Osteocyte (in vitro differentiated cells): ENCODE measurements around the gene CDIP1. TPM values are rescaled to one million over a fixed set of nuclear protein-coding genes. Genes with fewer than 3 reads are reported as not detected.

Experiments
- DNase-seq: peaks from one replicate; pipeline ENCODE4 v3.0.0; 2021; ENCODE audit warnings: mixed read lengths; ENCODE audit not compliant: unreplicated experiment; ENCODE audit errors: extremely low spot score
- H3K27ac Mint-ChIP-seq: one replicate; pipeline ENCODE4 v1.8.0; 2021; ENCODE audit warnings: mild to moderate bottlenecking, mixed read lengths; ENCODE audit not compliant: unreplicated experiment
- H3K27me3 Mint-ChIP-seq: one replicate; pipeline ENCODE4 v1.8.0; 2021; ENCODE audit warnings: mixed read lengths; ENCODE audit not compliant: unreplicated experiment
- H3K36me3 Mint-ChIP-seq: one replicate; pipeline ENCODE4 v1.8.0; 2021; ENCODE audit warnings: mixed read lengths; ENCODE audit not compliant: unreplicated experiment
- H3K4me1 Mint-ChIP-seq: one replicate; pipeline ENCODE4 v1.8.0; 2021; ENCODE audit warnings: mixed read lengths; ENCODE audit not compliant: unreplicated experiment
- H3K4me3 Mint-ChIP-seq: one replicate; pipeline ENCODE4 v1.8.0; 2021; ENCODE audit warnings: mild to moderate bottlenecking, moderate library complexity, mixed read lengths; ENCODE audit not compliant: unreplicated experiment
- H3K9me3 Mint-ChIP-seq: one replicate; pipeline ENCODE4 v1.8.0; 2021; ENCODE audit warnings: mixed read lengths; ENCODE audit not compliant: unreplicated experiment
- CTCF ChIP-seq: fragments of 200-600 bp; sonication (generic); IDR thresholded peaks from 2 replicates; pipeline ENCODE4 v1.5.0; 2021; ENCODE audit warnings: antibody characterized with exemption, mild to moderate bottlenecking, moderate library complexity
- total RNA-seq: library from RNA; stranded (reverse); gene quantifications from 2 replicates; pipeline ENCODE4 v1.2.1, GENCODE V29; 2021

CDIP1 gene
- total RNA-seq, 1 donor from 2014 or later: 28.9 TPM

GRCh38 chr16:4535627-4536108 lies 2.9 kb downstream of the CDIP1 start:
- TF ChIP-seq CTCF: no peak
- no peaks in the 10 kb centered on the region for H3K27me3 Mint-ChIP-seq
- H3K4me3 Mint-ChIP-seq: no peak overlapping the region
- peaks cover 6% of the 10 kb centered on the region for H3K9me3 Mint-ChIP-seq
- H3K27ac Mint-ChIP-seq: no peak overlapping the region
- peaks cover 19% of the 10 kb centered on the region for H3K4me1 Mint-ChIP-seq
- H3K36me3 Mint-ChIP-seq: peaks cover 15% of the 10 kb centered on the region
- DNase-seq: no peak

GRCh38 chr16:4534151-4534790 lies 4.3 kb downstream of the CDIP1 start:
- DNase-seq: no peak
- Mint-ChIP-seq H3K4me3 (no peak overlapping the region), H3K9me3 (no peaks in the 10 kb centered on the region), H3K36me3 (peaks cover 11% of the 10 kb centered on the region), H3K27me3 (no peaks in the 10 kb centered on the region), H3K27ac (no peak overlapping the region), H3K4me1 (peaks cover 23% of the 10 kb centered on the region)
- TF ChIP-seq CTCF: no peak

- no peaks in the 10 kb centered on the region for H3K27me3 Mint-ChIP-seq
- no peak for TF ChIP-seq CTCF
- no peak overlapping the region for H3K4me3 Mint-ChIP-seq
- no peak for DNase-seq
- no peak overlapping the region for H3K27ac Mint-ChIP-seq
- H3K9me3 Mint-ChIP-seq: no peaks in the 10 kb centered on the region
- peaks cover 11% of the 10 kb centered on the region for H3K36me3 Mint-ChIP-seq
- H3K4me1 Mint-ChIP-seq: peaks cover 21% of the 10 kb centered on the region
These were observed 5.1 kb downstream of the CDIP1 start for GRCh38 chr16:4533490-4533889.

- no peak for TF ChIP-seq CTCF
- H3K4me1 Mint-ChIP-seq: peaks cover 16% of the 10 kb centered on the region
- no peaks in the 10 kb centered on the region for H3K27me3 Mint-ChIP-seq
These were observed 6.3 kb downstream of the CDIP1 start for GRCh38 chr16:4532238-4532637.

GRCh38 chr16:4531811-4532210 lies 6.8 kb downstream of the CDIP1 start:
- peaks cover 11% of the 10 kb centered on the region for H3K36me3 Mint-ChIP-seq
- TF ChIP-seq CTCF: no peak
- H3K27me3 Mint-ChIP-seq: no peaks in the 10 kb centered on the region
- H3K27ac Mint-ChIP-seq: no peak overlapping the region
- no peaks in the 10 kb centered on the region for H3K9me3 Mint-ChIP-seq
- peaks cover 12% of the 10 kb centered on the region for H3K4me1 Mint-ChIP-seq
- no peak overlapping the region for H3K4me3 Mint-ChIP-seq
- DNase-seq: no peak

More at GRCh38 chr16:4532238-4532637, 6.3 kb downstream of the CDIP1 start:
- no peak overlapping the region for H3K27ac Mint-ChIP-seq
- no peak for DNase-seq
- H3K9me3 Mint-ChIP-seq: no peaks in the 10 kb centered on the region
- H3K4me3 Mint-ChIP-seq: no peak overlapping the region
- peaks cover 11% of the 10 kb centered on the region for H3K36me3 Mint-ChIP-seq
